Uterus (tissue), 2 donors: ENCODE results near the gene GIPC2.

Source experiments
- CTCF ChIP-seq, 4 experiments: fragments of 200-600 bp in 2 of 4; fragments of 450-650 bp in 2 of 4; sonication (generic) in 2 of 4; IDR thresholded peaks; one replicate each; pipeline ENCODE4 v1.5.1; 2016 to 2019; ENCODE audit warnings: antibody characterized with exemption in 4 of 4, mild to moderate bottlenecking in 2 of 4, moderate library complexity in 1 of 4
- POLR2A ChIP-seq, 2 donors: fragments of 450-650 bp; IDR thresholded peaks; one replicate each; pipeline ENCODE4 v1.6.1; 2016; ENCODE audit warnings: antibody characterized with exemption in 2 of 2, mild to moderate bottlenecking in 1 of 2, moderate library complexity in 1 of 2

DNA sequence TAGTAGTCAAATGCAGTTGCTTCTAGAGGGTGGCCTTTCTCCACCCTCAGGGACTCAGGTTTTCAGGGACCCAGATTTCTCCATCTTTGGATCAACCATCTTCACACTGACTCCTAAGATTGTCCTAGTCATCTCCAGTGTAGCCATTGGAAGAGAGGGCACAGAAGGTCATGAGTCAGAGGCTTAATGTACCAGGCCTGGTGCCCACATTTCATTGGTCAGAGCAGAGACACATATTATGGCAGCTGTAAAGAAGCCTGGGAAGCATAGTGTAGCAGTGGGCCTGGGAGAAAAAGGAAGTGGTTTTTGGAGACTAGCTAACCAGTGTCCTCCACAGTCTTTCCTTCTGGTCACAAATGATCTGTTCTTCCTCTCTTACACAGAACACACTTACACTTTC is 122.5 kb downstream of the GIPC2 start:
- TF ChIP-seq CTCF (IDR thresholded peaks at IDR 0.05) (no peak), POLR2A (IDR thresholded peaks at IDR 0.05) (no peak)
